HG02885 (cell line): Measurements from ENCODE around the gene SYNJ1.
A peak's percentile ranks its signal among the peaks of the same experiment; 100 is the strongest.
"Not testable (repeated sequence)": the region's sequence is repeated elsewhere in the genome, so short reads cannot be mapped to it uniquely, and the experiment has no call there.

Experiments
- ATAC-seq: cut with Tn5 transposase; IDR thresholded peaks from one replicate; pipeline ENCODE4 v1.9.1; 2021; ENCODE audit warnings: mild to moderate bottlenecking; ENCODE audit not compliant: unreplicated experiment, poor library complexity

SYNJ1 gene

DNA sequence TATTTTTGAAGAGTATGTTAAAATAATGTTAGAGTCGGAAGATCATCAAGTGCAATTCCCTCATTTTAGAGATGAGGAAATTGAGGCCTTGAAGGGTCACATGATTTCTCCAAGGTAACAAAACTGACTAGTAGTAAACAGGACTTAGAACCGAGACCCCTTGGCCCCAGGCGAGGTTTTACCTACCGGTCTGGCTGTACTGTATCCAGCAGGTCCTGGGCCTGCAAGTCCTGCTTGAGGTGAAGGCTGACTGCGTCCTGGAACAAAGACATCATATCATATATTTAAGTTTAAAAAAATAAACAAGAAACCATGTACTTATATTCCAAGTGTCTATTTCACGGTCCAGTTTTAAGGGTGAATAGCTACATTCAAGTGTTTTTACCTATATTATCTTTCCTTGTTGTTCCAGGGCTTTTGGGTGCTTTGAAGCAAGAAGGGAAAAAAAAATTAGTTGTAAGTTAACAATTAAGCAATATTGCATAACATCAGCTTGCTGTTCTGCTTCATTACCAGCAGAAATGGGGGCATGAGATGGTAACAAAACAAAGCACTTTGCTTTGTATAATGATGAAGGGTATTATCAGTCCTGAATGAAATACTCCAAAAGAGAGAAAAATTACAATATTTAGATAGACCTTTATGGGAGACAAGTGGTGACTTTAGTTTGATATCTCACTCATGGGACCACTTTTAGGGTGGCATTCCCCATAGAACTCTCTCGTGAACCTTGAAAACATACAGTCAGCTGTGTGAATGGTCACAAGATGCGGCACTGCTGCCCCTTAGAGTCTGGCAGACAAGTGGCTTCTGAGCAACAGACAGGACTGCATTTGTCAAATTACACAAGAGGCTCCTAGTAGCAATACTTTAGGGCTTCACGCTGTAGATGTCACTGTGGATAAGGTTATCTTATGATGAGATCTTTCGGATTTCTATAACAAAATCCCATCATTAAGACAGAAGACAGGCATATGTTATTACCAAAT is 85.8 kb downstream of the SYNJ1 start:
- no peak for ATAC-seq

DNA sequence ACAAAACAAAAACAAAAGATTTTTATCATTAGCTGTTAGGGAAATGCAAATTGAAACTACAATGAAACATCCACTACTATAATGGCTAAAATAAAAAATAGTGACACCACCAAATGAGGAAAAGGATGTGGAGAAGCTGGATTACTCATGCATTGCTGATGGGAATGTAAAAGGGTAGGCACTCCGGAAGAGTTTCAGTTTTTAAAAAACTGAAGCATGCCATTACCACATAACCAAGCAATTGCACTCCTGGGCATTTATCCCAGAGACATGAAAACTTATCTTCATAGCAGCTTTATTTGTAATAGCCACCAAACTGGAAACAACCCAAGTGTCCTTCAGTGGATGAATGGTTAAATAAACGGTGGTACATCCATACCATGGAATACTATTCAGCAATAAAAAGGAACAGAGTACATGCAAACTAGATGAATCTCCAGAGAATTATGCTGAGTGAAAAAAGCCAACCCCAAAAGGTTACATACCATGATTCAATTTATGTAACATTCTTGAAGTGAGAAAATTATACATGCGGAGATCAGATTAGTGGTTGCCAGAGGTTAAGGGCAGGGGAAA is 101.1 kb downstream of the SYNJ1 start:
- ATAC-seq = no peak

DNA sequence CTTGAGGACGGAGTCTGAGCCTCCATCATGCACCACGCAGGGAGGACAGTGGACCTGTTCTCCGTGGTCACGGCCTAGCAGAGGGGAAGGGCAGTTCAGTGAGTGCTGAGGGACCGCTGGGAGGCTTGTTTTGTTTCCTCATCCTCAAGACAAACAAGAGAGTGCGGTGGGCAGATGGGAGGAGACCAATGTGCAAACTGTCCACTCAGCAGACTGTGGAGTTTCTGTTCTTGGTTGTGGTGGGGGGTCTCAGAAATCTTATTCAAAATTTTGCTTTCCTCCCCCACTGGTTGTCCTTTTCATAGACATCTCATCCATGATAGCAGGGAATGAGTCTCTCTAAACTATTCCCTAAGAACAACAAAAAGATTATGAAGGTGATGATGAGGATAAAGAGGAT is 109.6 kb downstream of the SYNJ1 start:
- ATAC-seq = not testable (repeated sequence)

DNA sequence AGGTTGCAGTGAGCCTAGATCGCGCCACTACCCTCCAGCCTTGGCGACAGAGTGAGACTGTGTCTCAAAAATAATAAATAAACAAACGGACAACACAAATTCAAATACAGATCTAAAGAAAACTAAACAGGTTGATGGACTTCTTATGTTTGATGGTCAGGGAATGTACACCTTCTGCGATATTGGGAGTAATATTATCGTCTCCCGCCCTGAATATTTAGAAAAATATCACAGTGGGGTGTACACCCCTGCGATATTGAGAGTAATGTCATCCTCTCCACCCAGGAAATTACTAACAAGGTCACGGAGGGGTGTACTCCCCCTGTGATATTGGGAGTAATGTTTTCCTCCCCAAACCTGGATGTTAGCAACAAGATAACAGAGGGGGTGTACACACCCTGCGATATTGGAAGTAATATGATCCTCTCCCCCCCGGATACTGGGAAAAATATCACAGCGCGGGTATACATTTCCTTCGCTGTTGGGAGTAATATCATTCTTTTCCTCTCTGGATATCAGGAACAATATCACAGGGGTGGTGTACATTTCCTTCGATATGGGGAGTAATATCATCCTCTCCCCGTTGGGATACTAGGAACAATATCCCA is 114.3 kb downstream of the SYNJ1 start:
- ATAC-seq = no peak

DNA sequence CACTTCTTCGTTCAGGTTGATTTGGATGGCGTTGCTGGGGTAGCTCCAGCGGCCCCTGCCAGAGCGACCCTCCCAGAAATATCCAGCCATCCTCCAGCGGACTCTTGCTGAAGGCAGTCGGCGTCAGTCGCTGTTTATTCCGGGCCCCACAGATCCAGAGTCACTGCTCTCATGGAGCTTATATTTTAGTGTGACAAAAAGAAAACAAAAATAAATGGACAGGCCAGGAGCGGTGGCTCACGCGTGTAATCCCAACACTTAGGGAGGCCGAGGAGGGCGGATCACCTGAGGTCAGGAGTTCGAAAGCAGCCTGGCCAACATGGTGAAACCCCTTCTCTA is 114.8 kb downstream of the SYNJ1 start:
- ATAC-seq = no peak

DNA sequence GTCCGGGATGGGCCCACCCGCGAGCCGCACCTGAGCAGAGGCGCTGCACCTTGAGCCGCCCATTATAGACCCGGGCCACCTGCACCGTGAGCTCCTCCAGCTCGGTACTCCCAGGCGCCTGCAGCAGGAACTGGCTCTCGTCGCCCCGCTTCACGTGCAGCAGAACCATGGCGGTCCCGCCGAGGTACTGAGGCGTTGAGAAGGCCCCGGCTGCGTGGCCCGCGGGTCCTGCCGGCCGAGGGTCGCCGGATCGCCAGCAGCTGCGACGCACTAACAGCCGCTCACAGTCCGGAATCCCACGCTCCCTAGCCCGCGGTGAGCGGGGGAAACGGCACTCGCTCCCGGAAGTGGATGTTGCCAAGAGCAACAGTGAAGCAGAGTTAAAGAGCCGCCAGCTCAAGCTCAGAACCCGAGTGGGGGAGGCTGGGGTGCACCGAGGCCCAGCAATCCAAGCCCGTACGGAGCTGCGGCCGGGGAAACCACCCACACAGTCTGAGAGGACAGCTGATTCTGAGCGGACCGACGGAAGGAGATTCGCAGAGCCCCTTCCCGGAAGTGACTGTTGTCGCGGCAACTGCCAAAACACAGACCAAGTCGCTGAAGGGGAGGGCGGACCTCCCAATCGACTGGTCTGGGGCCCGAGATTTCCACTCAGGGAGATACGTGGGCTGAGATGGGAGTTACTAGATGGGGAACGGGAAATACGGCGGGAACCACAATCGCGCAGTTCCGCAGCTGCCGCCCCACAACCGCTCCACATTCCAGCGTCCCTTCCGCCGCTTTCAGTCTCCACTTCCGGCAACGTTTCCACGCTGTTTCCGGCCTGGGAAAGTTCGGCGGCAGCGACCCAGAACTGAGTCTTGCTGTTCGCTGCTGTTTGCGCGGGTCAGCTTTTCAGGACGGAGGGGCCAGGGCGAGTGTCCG is 115.5 kb downstream of the SYNJ1 start, which contains the start of gene CFAP298:
Gene CFAP298, minus strand, starts transcription at position 303 of the 924 bp plus-strand sequence. Its CDS starts 134 bp downstream, at position 169.
- peak; percentile 94 for ATAC-seq

DNA sequence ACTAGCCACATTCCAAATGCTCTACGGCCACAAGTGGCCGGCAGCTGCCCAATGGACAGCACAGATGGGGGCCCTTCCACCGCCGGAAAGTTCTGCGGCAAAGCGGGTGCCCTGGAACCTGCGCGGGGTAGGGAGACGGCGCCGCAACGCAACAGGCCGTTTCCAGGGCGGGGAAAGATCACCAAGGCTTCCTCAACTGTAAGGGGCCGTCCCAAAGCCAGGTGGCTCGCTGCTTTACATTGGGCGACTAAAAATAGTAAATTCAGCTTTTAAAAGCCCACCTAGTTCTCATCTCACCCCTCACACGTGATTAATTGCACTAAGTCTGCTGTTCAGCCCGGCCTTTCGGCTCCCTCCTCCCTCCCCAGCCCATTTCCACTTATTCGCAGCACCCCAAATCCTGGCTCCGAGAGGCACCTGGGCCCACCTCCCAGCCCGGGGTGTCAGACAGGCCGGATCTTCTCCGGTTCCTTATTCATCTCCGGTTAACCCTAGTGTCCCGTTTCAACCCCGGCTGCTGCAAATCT is 116.3 kb downstream of the SYNJ1 start:
- peak; percentile 10 for ATAC-seq

DNA sequence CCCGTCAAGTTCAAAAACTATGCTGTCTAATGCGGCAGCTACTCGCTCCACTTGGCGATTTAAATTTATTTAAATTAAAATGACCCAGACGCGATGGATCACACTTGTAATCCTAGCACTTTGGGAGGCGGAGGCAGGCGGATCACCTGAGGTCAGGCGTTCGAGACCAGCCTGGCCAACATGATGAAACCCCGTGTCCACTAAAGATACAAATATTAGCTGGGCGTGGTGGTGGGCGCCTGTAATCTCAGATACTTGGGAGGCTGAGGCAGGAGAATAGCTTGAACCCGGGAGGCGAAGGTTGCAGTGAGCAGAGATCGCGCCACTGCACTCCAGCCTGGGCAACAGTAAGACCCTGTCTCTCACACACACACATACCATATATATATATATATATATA is 116.9 kb downstream of the SYNJ1 start:
- ATAC-seq = not testable (repeated sequence)

DNA sequence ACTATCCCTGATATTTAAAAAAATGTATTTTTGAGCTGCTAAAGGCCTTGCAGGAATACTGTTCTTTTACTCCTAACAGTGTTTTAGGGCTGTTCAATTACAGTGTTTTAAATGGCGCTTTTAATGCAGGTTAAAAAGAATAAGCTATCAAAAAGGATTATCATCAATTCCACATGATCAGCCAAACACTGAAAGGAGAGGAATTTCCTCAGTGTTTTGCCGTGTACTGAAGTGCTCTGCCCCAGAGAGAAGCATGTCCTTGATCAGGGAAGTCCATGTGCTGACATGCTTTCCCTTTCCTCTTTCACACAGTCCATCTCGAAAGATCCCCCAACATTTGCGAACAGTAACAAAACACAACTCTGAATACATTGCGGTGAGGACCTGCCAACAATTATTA is 119.0 kb downstream of the SYNJ1 start:
- ATAC-seq = no peak

DNA sequence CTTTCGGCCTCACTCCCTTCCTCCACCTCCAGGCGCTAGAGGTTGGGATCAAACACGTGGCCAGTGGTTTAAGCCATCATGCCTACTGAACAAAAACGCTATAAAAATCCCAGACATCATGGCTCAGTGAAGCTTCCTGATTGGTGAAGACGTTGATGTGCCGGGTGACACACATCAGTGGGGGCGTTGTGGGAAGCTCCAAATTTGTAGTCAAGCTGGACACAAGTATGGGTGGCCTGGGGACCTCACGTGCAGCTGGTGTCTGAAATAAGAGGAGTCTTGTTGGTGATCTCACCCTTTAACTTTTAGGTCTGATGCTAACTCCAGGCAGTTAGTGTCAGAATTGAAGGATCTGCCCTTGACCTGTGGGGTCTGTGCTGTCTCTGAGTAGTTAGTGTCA is 122.3 kb downstream of the SYNJ1 start:
- no peak for ATAC-seq

DNA sequence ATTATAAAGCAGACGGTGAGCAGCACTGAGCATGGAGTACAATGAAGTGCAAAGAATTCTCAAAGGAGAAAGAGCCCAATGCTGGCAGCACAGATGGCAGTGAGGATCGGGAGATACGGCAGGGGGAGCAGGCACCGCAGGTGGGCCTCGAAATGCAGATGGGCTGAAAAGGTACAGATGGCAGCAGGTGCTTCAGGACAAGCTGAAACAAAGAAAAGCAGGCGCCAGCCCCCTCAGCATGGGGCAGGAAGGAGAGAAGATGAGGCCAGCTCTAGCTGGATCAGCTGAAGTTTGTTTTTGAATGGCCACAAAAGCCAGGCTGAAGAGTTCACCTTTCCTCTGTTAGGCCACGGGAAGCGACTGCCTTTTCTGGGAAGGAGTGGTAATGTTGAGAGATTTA is 123.3 kb downstream of the SYNJ1 start:
- ATAC-seq = no peak

DNA sequence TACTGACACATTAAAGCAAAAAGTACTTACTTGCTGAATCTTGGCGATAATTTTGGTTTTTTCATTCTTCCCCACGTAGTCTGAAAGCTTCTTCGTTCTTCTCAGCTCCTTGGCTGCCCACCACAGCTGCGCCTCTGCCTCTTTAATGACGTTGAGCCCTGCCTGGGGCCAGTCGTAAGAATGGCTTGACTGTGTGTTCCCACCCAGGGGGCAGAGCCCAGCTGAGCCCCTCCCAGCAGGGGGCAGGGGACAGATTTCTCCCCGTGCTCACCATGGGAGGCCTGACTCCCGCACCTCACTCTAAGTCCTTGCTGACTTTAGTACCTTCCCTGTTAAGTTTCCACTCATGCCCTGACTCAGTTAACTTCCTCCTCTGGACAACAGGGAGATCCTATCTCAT is 124.7 kb downstream of the SYNJ1 start:
- ATAC-seq = no peak

DNA sequence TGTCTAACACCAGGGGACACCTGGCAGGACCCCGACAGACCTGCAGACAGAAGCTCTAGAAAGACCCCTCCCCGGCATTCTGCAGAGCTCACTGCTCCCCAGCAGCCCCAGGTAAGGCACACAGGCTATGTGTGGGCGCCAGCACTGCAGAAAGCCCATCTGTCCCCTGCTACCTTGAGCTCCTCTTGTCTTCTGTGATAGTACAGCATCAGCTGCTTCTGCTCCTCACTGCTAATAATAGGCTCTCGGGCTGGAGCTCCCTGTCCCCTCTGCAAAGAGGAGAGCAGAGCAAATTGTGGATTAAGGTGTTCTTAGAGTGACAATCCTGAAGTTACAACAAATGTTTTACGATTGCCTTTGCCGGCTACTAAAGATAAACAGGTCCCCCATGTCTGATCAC is 125.7 kb downstream of the SYNJ1 start:
- ATAC-seq = no peak

DNA sequence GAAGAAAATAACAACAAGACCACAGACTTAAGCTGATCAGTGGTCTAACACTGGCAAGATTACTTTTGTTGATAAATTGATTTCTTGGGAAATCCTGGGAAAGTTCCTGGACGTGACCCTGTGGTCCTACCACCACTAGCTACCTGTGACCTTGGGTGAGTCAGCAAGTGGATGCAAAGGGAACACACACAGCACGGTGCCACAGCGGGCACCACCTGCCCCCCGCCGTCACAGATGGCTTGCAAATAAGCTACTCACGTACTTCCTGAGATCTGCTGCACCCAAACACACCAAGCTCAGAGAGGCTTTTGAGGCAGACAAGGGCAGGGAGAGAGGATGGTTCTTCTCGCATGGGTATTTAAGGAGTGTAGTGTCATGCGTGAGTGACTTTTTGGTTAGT is 128.3 kb downstream of the SYNJ1 start:
- no peak for ATAC-seq

DNA sequence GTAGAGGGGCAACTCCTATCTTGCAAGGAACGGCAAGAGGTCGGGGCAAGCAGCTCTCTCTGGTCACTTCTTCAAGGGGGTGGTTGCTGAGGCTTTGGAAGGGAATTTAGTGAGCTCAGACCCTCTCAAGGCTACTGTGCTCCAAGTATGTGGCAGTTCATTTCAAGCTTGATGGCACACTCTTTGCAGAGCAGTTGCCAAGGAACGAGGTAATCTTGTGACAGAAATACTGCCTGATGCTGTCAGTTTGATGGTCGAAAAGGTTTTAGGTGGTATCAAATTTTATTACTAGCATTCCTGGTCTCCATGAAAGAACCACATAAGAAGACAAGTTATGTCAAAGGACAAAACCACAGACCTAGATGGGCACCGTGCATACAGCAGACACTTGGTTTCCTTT is 128.7 kb downstream of the SYNJ1 start:
- ATAC-seq = no peak

DNA sequence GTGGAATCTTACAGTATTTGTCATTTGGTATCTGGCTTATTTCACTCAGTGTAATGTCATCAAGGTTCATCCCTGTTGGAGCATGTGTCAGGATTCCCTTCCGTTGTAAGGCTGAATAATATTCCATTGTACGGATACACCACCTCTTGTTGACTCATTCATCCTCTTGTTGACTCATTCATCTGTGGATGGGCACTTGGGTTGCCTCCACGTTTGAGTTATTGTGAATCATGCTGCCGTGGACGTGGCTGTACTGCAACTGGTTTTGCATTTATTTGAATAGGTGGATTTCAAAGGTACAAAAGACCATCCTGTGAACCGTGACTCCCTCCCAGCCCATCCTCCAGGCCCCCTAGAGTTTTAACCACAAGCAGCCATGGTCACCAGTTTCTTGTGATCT is 130.6 kb downstream of the SYNJ1 start:
- ATAC-seq = no peak

DNA sequence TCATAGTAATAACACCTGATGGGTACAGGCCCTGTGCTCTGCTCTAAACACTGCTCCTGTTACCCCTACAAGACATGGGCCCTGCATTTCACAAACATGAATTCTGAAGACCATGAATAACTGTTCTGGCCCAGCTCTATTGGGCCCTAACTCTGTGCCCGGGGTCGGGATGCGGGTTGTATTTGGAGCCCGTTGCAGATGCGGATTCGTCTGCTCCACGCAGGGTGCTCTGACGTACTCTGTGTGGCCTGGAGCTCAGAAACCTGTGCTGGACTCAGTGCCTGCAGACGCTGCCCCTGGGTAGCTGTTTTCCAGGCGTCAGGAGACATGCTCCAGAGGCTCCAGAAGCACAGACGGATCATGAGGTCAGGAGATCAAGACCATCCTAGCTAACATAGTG is 132.4 kb downstream of the SYNJ1 start:
- no peak for ATAC-seq

DNA sequence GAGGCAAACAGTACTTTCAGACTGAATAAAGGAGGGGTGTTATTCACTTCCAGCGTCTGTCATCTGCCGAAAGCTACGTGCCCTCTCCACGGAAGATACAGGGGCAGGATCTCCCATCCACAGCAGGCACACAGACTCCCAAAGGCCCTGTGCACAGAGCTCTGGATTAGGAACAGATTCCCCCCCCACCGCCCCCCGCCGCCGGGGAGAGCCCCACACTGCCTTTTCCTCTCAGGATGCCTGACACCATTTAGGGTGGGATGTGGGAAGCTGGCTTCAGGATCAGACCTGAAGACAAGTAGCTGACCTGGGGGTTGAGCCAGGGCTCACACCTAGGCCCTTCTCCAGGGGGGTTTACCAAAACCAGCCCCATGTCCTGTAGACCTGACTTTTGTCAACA is 134.1 kb downstream of the SYNJ1 start:
- ATAC-seq = no peak

DNA sequence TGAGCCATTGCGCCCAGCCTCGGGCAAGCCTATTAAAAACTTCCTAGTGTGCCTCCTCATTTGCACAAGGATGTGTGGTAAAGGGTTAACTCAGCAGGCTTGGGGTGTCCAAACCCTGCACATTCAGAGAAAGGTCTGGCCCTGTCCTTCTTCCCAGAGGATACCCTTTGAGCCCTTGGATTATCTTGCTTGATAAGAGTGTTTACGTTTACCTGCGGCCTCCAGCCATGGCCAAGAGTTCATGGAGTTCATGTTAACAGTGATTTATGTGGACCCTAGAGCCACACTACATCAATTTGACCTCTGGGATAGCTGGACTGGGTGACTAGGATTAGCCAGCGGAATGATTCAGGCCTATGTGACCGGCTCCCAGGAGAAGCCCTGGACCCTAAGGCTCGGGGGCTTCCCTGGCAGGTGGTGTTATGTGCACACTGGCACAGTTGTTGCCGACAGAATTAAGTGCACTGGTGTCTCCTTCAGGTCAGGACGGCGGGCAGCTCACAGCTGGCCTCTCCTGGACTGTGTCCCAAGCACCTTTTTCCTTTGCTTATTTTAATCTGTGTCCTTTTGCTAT is 134.8 kb downstream of the SYNJ1 start:
- ATAC-seq = no peak

DNA sequence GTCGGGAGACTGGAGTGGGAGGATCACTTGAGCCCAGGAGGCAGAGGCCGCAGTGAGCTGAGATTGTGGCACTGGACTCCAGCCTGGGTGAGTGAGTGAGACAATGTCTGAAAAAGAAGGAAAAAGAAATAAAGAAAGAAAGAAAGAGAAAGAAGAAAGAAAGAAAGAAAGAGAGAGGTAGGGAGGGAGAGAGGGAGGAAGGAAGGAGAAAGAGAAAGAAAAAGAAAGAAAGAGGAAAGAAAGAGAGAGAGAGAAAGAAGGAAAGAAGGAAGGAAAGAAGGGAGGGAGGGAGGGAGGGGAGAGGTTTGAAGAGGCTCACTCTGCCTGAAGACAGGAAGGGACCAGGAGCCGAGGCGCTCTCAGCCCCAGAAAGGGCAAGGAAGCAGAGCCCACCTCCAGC is 137.7 kb downstream of the SYNJ1 start:
- no peak for ATAC-seq
